Adrenal gland (tissue), 5 donors: ENCODE measurements around the gene KCTD3.

Source experiments
- POLR2A ChIP-seq, 2 donors: fragments of 450-650 bp; IDR thresholded peaks; one replicate each; pipeline ENCODE4 v1.6.1; 2017; ENCODE audit warnings: antibody characterized with exemption in 2 of 2, mild to moderate bottlenecking in 2 of 2, moderate library complexity in 1 of 2
- TF ChIP-seq, protein P1 (sequence below), 6 experiments: fragments of 450-650 bp in 4 of 6; fragments of 200-600 bp in 2 of 6; sonication (generic) in 1 of 6; IDR thresholded peaks; 1 replicate in 5 of 6; 2 replicates in 1 of 6; pipeline versions ENCODE4 v1.5.1 to v1.8.0; 2016 to 2021; ENCODE audit warnings: antibody characterized with exemption in 6 of 6, mild to moderate bottlenecking in 2 of 6, moderate library complexity in 1 of 6
- donor health status: DM: no; HTN: no; CAD: no.

DNA sequence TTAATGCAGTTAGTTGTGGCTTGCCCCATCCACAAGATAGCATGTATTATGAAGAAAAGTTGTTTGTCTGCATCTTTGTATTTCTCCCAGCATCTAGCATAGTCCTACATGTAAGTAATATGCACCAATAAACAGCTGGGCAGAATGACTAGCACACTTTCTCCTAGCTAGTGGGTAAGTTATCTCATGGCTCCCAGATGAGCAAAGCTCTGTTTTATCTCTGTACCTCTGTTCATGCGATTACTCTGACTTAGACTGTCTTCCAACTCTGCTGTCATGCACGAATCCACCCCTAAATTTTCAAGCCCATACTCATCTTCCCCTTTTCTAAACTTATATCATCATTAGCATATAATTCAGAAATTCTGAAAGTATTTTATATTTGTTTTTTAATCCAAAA lies 37.5 kb upstream of the KCTD3 start:
- TF ChIP-seq, protein P1, sequence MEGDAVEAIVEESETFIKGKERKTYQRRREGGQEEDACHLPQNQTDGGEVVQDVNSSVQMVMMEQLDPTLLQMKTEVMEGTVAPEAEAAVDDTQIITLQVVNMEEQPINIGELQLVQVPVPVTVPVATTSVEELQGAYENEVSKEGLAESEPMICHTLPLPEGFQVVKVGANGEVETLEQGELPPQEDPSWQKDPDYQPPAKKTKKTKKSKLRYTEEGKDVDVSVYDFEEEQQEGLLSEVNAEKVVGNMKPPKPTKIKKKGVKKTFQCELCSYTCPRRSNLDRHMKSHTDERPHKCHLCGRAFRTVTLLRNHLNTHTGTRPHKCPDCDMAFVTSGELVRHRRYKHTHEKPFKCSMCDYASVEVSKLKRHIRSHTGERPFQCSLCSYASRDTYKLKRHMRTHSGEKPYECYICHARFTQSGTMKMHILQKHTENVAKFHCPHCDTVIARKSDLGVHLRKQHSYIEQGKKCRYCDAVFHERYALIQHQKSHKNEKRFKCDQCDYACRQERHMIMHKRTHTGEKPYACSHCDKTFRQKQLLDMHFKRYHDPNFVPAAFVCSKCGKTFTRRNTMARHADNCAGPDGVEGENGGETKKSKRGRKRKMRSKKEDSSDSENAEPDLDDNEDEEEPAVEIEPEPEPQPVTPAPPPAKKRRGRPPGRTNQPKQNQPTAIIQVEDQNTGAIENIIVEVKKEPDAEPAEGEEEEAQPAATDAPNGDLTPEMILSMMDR (IDR thresholded peaks at IDR 0.05) = no peak
- TF ChIP-seq POLR2A (IDR thresholded peaks at IDR 0.05) = no peak
